GM04504 (cell line): ENCODE data around the gene KAZN.
"Not testable (repeated sequence)": the region's sequence is repeated elsewhere in the genome, so short reads cannot be mapped to it uniquely, and the experiment has no call there.

Source experiments
- DNase-seq: peaks from one replicate; pipeline ENCODE4 v3.0.0-alpha.2; 2012; ENCODE audit warnings: low read depth

The KAZN gene

DNA sequence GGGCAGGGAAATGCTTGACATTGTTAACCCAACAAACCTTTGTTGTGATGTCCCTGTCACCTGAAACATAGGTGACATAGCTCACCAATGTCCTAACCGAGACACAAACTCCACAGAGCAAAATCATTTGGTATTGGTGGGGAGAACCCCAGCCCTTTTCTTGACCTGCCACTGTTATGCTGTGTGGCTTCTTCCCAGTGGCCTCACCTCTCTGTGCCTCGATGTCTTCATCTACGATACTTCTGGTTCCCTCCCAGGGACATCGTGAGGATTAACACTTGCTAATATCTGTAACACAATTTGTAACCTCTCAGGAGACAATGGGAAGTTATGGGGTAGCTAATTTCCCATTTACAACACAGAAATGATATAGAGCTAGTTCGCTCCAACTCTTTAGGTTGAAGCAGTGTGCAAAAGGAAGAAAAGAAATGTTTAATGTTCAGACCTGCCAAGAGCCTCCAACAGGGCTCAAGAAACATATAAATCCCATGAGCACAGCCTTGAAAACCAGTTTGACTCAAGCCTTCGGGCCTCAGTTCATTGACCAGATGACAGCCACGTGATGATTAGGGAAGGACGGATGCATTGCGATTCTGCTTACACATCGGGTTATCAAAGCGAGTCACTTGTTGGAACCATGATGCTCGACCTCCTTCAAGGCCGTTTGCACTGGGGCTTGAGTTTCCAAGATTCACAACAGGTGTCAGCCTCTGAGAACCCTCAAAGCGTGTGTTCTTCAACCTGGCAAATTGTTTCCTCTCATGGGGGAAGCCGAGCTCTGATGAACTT lies 517.3 kb downstream of the KAZN start:
- no peak for DNase-seq

DNA sequence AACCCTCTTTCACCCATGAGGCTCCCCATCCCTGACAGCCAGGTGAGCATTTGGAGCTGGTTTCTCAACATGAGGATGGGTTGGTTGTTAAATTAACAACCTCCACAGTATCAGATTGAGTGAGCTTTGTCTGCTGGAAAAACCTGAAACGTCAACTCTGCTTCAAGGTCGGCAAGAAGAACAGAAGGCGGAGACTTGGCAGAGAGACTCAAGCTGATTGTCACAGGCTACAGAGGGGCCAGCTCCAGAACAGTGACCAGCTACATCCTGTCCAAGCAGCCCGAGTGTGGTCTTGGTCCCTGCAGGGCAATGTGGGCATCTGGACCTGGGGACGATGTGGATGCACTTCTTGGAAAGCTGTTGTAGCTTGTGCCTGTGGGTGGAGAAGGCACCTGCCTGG lies 518.5 kb downstream of the KAZN start:
- DNase-seq: no peak

DNA sequence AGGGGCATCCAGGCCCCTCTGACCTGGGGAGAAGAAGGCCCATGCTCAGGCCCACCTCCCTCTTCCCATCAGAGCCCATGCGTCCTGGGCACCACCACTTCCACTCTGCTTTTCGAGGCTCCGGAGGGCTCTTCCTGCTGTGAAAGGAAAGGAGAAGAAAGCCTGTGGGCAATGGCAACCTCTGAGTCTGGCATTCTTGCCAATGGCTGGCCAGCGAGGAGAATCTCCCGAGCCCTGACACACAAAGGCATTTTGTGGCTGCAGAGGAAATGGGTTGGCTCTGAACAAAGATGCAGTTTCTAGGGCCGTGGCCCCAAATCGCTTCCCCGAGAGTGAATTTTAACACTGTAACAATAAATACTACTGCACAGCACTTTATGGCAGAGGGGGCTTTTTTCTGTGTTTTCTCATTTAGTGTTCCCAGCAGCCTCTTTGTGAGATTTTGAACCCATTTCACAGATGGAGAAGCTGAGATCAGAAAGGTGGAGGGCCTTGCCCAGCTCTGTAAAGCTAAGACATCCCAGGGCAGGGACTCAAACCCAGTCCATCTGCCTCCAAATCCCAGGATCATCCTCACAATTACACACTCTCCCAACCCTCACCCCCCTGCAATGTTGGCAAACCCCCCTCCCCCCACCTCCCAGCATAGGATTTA lies 519.3 kb downstream of the KAZN start:
- DNase-seq: no peak

GRCh38 chr1:15118579-15118978 lies 520.1 kb downstream of the KAZN start:
- DNase-seq: no peak

- DNase-seq: no peak
Measured at GRCh38 chr1:15120251-15120945, 521.9 kb downstream of the KAZN start.

DNA sequence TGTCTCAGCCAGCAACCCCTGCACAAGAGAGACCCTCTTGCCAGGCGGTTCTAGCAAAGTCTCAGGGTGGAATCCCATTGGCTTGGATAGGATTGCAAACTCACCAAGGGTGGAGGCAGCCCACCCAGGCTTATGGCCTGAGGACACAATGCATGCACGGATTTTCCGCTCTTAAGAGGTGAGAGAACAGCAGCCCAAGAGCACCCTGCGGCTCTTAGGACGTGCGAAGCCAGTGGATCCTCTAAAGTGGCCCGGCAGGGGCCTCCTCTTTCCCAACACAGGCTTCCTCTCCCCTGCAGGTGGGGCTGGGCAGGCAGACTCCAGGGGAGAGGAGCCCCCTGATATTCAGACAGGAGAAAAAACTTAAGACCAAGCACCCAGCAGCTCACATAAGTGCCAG lies 523.8 kb downstream of the KAZN start:
- no peak for DNase-seq

DNA sequence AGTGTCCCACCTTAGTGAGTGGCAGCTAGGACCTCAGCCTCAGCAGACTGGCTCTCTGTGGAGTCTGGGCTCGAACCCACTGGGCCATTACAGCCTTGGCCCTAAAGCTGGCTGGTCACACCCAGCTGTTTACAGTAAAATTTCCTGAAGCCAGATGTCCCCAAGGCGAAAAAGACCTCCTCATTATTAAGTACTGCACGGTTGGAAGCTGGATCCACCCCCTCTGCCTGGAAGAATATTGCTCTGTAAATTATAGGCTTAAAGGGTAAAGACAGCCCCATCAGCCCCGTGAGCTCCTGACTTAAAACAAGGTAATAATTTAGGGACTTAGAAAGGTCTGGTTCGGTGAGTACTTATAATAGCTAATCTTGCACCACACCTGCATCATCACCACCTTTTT lies 524.8 kb downstream of the KAZN start:
- no peak for DNase-seq

DNA sequence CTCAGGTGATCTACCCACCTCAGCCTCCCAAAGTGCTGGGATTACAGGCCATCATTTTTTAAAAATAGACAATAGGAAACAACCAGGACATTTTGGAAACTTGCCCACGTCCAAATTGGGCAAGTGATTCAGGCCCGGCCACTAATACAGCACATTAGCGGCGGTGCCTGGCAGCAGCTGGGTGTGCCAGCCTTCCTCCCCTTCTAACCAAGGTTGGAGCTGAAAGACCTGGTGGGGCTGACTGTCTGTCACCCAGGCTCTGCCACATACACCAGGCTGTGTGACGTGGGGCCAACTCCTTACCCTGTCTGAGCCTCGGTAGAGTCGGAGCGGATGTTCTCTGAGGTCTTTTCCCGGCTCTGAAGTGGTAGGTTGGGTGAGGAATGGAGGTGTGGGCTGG lies 525.4 kb downstream of the KAZN start:
- no peak for DNase-seq

DNA sequence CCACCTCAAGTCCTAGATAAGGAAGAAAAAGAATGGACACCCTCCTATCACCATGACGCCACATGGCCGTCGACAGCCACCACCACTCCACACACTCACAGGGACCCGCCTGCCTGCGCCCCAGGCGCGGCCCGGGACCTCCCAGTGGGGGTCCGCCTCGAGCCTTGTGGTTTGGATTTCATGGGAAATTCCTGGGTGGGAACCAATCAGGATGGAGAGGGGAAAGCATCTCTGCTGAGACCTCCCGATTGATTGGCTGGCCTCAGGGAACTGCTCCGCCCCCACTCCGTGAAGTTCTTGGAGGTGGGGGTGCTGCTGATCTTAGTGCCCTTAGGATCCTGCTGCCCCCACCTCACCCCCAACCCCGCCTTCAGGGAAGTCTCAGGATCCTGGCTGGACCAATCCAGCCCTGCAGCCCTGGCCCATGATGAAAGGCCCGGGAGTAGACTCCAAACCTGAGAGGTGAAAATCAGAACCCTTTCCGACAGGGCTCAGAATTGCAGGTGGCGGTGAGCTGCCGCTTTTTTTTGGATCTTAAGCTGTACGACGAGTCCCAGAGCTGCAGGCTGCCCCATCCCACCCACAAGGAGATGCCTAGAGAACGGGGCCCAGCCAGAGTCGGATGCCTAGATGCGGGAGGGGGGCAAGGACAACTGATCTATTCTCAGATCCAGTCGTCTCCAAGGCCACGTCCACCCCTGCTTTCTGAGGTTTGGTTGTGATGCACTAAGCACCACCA lies 526.0 kb downstream of the KAZN start:
- no peak for DNase-seq

- DNase-seq: no peak
Measured at GRCh38 chr1:15125101-15125745, 526.7 kb downstream of the KAZN start.

- no peak for DNase-seq
Measured at GRCh38 chr1:15128077-15128476, 529.6 kb downstream of the KAZN start.

DNA sequence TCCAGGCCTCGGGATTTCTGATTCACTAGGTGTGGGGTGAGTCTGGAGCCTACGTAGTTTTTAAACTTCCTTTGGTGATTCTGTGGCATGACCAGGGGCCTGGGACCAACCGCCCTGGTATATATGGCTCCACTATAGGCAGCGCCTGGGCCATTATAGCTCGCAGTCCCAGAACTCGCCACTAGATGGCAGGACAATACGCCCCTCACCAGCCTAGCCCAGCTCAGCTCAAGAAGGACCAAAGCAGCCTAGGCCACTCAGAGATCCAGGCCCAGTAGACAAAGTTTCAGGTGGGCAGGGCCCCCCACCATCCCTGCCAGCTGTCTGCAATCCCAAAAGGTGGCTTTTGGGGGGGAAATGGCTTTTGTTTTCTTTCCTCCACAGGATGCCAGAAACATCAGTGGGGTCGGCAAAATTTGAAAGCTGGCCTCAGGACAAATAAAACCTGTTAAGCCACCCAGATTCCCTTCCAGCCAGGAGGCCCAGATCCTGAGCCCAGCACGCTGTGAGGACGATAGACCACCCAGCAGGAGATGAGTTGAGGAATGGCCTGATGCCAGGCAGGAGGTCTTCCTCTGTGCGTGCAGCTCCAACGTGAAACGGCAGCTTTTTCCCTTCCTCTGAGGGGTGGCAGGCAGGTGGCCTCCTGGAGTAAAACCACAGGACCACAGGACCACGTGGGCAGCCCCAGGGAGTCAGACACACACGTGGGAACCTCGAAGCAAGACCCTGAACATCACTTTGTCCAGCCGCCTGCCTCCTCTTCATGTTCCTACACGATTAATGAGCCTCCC lies 530.2 kb downstream of the KAZN start:
- DNase-seq: peak; percentile 26

DNA sequence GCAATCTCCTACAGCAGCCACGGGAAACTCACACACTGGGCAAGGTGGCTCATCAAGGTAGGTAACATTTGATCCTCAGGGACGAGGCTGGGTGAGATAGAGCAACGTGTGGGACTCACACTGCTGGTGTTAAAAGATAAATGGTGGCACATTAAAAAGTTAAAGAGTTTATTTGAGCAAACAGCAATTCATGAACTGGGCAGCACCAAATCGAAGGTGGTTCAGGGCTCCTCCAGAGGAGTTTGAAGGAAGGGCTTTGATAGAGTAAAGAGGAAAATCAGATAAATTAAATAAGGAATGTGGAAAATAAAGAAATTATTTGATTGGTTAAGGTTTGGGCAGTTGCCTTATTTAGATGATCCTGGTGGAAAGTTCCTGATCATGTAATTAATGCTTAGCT lies 531.5 kb downstream of the KAZN start:
- DNase-seq: no peak

DNA sequence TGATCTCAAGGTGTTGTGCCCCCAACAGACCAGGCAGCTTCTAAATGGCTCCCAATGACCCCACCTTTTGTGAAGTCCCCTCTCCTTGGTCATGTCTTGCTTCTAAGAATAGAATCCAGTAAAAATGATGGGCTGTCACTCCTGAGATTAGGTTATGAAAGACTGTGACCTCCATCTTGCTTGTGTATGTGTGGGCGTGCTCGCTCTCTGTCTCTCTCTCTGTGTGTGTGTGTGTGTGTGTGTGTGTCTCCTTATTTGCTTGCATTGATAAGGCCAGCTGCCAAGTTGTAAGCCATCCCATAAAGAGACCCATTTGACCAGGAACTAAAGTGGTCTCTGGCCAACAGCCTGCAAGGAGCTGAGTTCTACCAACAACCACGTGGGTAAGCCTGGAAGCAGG lies 532.1 kb downstream of the KAZN start:
- DNase-seq: no peak

- DNase-seq: no peak
Measured at GRCh38 chr1:15132965-15133364, 534.5 kb downstream of the KAZN start.

DNA sequence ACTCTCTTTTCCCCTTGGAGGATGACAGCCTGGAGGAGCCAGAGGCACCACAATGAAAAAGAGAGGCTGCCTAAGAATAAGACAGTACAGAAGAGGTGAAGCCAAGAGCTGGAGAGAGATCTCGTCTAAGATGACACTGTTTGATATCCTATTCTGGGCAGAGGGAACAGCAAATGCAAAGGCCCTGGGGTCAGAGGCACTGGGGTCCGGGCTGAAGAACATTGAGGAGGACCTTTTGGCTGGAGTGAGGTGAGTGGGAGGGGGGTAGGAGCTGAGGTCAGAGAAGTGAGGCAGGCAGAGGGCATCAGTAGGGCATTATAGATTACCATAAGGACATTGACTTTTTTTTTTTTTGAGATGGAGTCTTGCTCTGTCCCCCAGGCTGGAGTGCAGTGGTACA lies 535.8 kb downstream of the KAZN start:
- no peak for DNase-seq

DNA sequence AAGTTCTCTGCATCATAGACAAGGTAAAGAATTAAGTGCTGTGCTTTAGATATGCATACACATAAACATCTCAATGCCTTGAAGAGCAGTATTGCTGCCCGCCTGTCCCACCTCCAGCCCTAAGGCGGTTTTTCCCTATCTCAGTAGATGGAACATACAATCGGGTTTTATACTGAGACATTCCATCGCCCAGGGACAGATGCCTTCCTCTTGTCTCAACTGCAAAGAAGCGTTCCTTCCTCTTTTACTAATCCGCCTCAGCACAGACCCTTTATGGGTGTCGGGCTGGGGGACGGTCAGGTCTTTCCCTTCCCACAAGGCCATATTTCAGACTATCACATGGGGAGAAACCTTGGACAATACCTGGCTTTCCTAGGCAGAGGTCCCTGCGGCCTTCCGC lies 537.1 kb downstream of the KAZN start:
- not testable (repeated sequence) for DNase-seq

GRCh38 chr1:15137809-15138208 lies 539.3 kb downstream of the KAZN start:
- DNase-seq: no peak

- no peak for DNase-seq
Measured at GRCh38 chr1:15139654-15140350, 541.3 kb downstream of the KAZN start.

DNA sequence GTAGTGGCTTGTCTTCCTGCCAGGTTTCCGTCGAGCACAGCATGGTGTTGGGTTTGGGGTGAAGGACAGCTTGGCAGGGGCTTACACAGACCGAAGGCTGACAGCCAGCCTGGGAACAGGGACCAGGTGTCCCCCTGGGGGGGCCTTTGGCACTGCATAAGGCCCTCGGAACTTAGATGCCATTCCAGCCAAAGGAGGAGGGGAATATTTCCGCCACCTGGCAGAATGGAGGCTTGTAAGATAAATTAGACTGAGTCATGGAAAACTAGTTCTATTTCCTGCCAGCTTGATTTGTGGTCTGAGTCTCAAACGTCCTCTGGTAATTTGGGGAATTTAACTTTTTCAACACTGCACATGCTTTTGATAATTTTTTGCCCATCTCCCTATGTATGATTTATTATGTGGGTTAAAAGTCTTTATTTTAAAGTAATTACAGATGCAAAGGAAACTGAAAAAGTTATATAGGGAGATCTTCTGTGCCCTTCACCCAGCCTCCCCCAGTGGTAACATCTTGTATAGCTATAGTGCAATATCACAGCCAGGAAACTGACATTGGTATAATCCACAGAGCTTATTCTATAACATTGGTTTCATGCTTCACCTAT lies 543.6 kb downstream of the KAZN start:
- peak; percentile 26 for DNase-seq
